ENCODE results near the gene TCP1.
"Not testable (repeated sequence)": the region's sequence is repeated elsewhere in the genome, so short reads cannot be mapped to it uniquely, and the experiment has no call there.

The TCP1 gene

GRCh38 chr6:159817951-159818739 lies 28.7 kb upstream of the TCP1 start:
- no peak for DNase-seq (ENCODE audit: extremely low read depth in 1 of 2, low read depth in 1 of 2)

- DNase-seq (ENCODE audit: extremely low read depth in 1 of 2, low read depth in 1 of 2): not testable (repeated sequence)
These were observed 27.4 kb upstream of the TCP1 start for GRCh38 chr6:159816775-159817174.

- no peak for DNase-seq (ENCODE audit: extremely low read depth in 1 of 2, low read depth in 1 of 2)
These were observed 26.0 kb upstream of the TCP1 start for GRCh38 chr6:159815410-159815809.

GRCh38 chr6:159813781-159814180 lies 24.4 kb upstream of the TCP1 start:
- no peak for DNase-seq (ENCODE audit: extremely low read depth in 1 of 2, low read depth in 1 of 2)

- no peak for DNase-seq (ENCODE audit: extremely low read depth in 1 of 2, low read depth in 1 of 2)
These were observed 19.7 kb upstream of the TCP1 start for GRCh38 chr6:159809149-159809548.

GRCh38 chr6:159808647-159809046 lies 19.2 kb upstream of the TCP1 start:
- DNase-seq (ENCODE audit: extremely low read depth in 1 of 2, low read depth in 1 of 2): no peak

- DNase-seq (ENCODE audit: extremely low read depth in 1 of 2, low read depth in 1 of 2): no peak
These were observed 17.9 kb upstream of the TCP1 start for GRCh38 chr6:159807150-159807858.

GRCh38 chr6:159806021-159806458 lies 16.6 kb upstream of the TCP1 start:
- DNase-seq (ENCODE audit: extremely low read depth in 1 of 2, low read depth in 1 of 2): no peak

GRCh38 chr6:159805440-159806020 lies 16.1 kb upstream of the TCP1 start:
- no peak for DNase-seq (ENCODE audit: extremely low read depth in 1 of 2, low read depth in 1 of 2)

GRCh38 chr6:159804504-159804903 lies 15.1 kb upstream of the TCP1 start:
- no peak for DNase-seq (ENCODE audit: extremely low read depth in 1 of 2, low read depth in 1 of 2)

GRCh38 chr6:159801935-159802334 lies 12.5 kb upstream of the TCP1 start:
- DNase-seq (ENCODE audit: extremely low read depth in 1 of 2, low read depth in 1 of 2): no peak

- DNase-seq (ENCODE audit: extremely low read depth in 1 of 2, low read depth in 1 of 2): no peak
These were observed 10.9 kb upstream of the TCP1 start, which contains the start of gene PNLDC1 for GRCh38 chr6:159800141-159800865. Gene PNLDC1, plus strand, starts transcription at chr6:159800276. Its CDS starts 32 bp downstream, at chr6:159800308.

- DNase-seq (ENCODE audit: extremely low read depth in 1 of 2, low read depth in 1 of 2): no peak
These were observed 8.2 kb upstream of the TCP1 start for GRCh38 chr6:159797554-159797953.

- not testable (repeated sequence) for DNase-seq (ENCODE audit: extremely low read depth in 1 of 2, low read depth in 1 of 2)
These were observed 5.6 kb upstream of the TCP1 start for GRCh38 chr6:159794976-159795375.

GRCh38 chr6:159790956-159791598 lies 1.7 kb upstream of the TCP1 start:
- peak in 1 of 2 donors; percentile 1 for DNase-seq (ENCODE audit: extremely low read depth in 1 of 2, low read depth in 1 of 2)

- DNase-seq (ENCODE audit: extremely low read depth in 1 of 2, low read depth in 1 of 2): peak; percentile 61 to 79
These were observed 950 bp upstream of the TCP1 start, which contains the start of gene MRPL18 for GRCh38 chr6:159790149-159790955. Gene MRPL18, plus strand, starts transcription at chr6:159790467. Its CDS starts 121 bp downstream, at chr6:159790588.

GRCh38 chr6:159788753-159789376 lies 537 bp downstream of the TCP1 start:
- DNase-seq (ENCODE audit: extremely low read depth in 1 of 2, low read depth in 1 of 2): peak in 1 of 2 donors; percentile 14

GRCh38 chr6:159788276-159788675 lies 1.1 kb downstream of the TCP1 start:
- peak in 1 of 2 donors; percentile 2 for DNase-seq (ENCODE audit: extremely low read depth in 1 of 2, low read depth in 1 of 2)

GRCh38 chr6:159778542-159779103 lies 10.8 kb downstream of the TCP1 start:
- DNase-seq (ENCODE audit: extremely low read depth in 1 of 2, low read depth in 1 of 2): no peak

Measured in activated CD8-positive, alpha-beta memory T cell treated with anti-CD3 and anti-CD28 coated beads for 1 hour (primary cell).